Stimulated activated CD8-positive, alpha-beta memory T cell treated with anti-CD3 and anti-CD28 coated beads, Interleukin-15, amount 100 ng/mL, for 1 hour (primary cell): Measurements from ENCODE around the gene SV2C.
"Not testable (repeated sequence)": the region's sequence is repeated elsewhere in the genome, so short reads cannot be mapped to it uniquely, and the experiment has no call there.

Experiments
- DNase-seq: peaks from one replicate; pipeline ENCODE4 v3.0.0-alpha.2; 2020; ENCODE audit warnings: low read depth

Gene SV2C

GRCh38 chr5:76257225-76257833 lies 174.1 kb downstream of the SV2C start:
- no peak for DNase-seq

GRCh38 chr5:76257897-76258296 lies 174.7 kb downstream of the SV2C start:
- no peak for DNase-seq

GRCh38 chr5:76264681-76265080 lies 181.5 kb downstream of the SV2C start:
- no peak for DNase-seq

GRCh38 chr5:76269259-76269931 lies 186.2 kb downstream of the SV2C start:
- no peak for DNase-seq

GRCh38 chr5:76269932-76270610 lies 186.9 kb downstream of the SV2C start:
- DNase-seq, result no peak

- no peak for DNase-seq
Observed at GRCh38 chr5:76271836-76272235, 188.7 kb downstream of the SV2C start.

GRCh38 chr5:76273206-76273885 lies 190.2 kb downstream of the SV2C start:
- DNase-seq, result no peak

- no peak for DNase-seq
Observed at GRCh38 chr5:76274571-76274970, 191.4 kb downstream of the SV2C start.

GRCh38 chr5:76277736-76278135 lies 194.6 kb downstream of the SV2C start:
- DNase-seq, result no peak

GRCh38 chr5:76278261-76278789 lies 195.1 kb downstream of the SV2C start:
- no peak for DNase-seq

GRCh38 chr5:76280494-76280893 lies 197.3 kb downstream of the SV2C start:
- DNase-seq, result no peak

GRCh38 chr5:76283670-76284069 lies 200.5 kb downstream of the SV2C start:
- DNase-seq, result no peak

GRCh38 chr5:76289692-76290091 lies 206.5 kb downstream of the SV2C start:
- DNase-seq, result no peak

GRCh38 chr5:76290321-76290757 lies 207.2 kb downstream of the SV2C start:
- DNase-seq, result no peak

- no peak for DNase-seq
Observed at GRCh38 chr5:76291305-76292077, 208.3 kb downstream of the SV2C start.

- no peak for DNase-seq
Observed at GRCh38 chr5:76292620-76293322, 209.6 kb downstream of the SV2C start.

GRCh38 chr5:76294573-76294972 lies 211.4 kb downstream of the SV2C start:
- DNase-seq, result no peak

GRCh38 chr5:76298852-76299251 lies 215.7 kb downstream of the SV2C start:
- no peak for DNase-seq

GRCh38 chr5:76299592-76299991 lies 216.4 kb downstream of the SV2C start:
- no peak for DNase-seq

- not testable (repeated sequence) for DNase-seq
Observed at GRCh38 chr5:76301932-76302331, 218.7 kb downstream of the SV2C start.

- DNase-seq, result not testable (repeated sequence)
Observed at GRCh38 chr5:76302661-76303060, 219.5 kb downstream of the SV2C start.
